Esophagus squamous epithelium (tissue), 5 donors: ENCODE measurements around the gene CTNNA3. TPM values are rescaled to one million over a fixed set of nuclear protein-coding genes. Genes with fewer than 3 reads are reported as not detected.

Experiments used
- DNase-seq: peaks from one replicate; lab custom pipeline; 2025; lab: John Stamatoyannopoulos, UW
- H3K27ac ChIP-seq, 4 donors: fragments of 200-600 bp; sonication (generic); one replicate each; pipeline ENCODE4 v1.5.1; 2016 to 2019; ENCODE audit warnings: mild to moderate bottlenecking in 1 of 4
- H3K27me3 ChIP-seq, 4 donors: fragments of 200-600 bp; sonication (generic); 1 replicate in 3 of 4; 2 replicates in 1 of 4; pipeline versions ENCODE4 v1.5.1 to v1.6.0; 2017 to 2021; ENCODE audit warnings: antibody characterized with exemption in 1 of 4
- H3K36me3 ChIP-seq, 3 donors: fragments of 200-600 bp; sonication (generic); one replicate each; pipeline ENCODE4 v1.5.1; 2016 to 2019
- H3K4me1 ChIP-seq, 3 donors: fragments of 200-600 bp; sonication (generic); one replicate each; pipeline ENCODE4 v1.5.1; 2017 to 2019
- H3K4me3 ChIP-seq, 4 donors: fragments of 200-600 bp; sonication (generic); 1 replicate in 3 of 4; 2 replicates in 1 of 4; pipeline ENCODE4 v1.5.1; 2016 to 2019; ENCODE audit warnings: mild to moderate bottlenecking in 2 of 4, moderate library complexity in 1 of 4
- H3K9me3 ChIP-seq, 3 donors: fragments of 200-600 bp; sonication (generic); one replicate each; pipeline ENCODE4 v1.5.1; 2016 to 2019
- CTCF ChIP-seq, 6 experiments: fragments of 450-650 bp in 4 of 6; fragments of 200-600 bp in 2 of 6; sonication (generic) in 2 of 6; IDR thresholded peaks; one replicate each; pipeline ENCODE4 v1.5.1; 2016 to 2019; ENCODE audit warnings: antibody characterized with exemption in 6 of 6, mild to moderate bottlenecking in 4 of 6, moderate library complexity in 4 of 6
- POLR2A ChIP-seq, 4 donors: fragments of 450-650 bp; IDR thresholded peaks; one replicate each; pipeline ENCODE4 v1.6.1; 2017; ENCODE audit warnings: antibody characterized with exemption in 4 of 4, mild to moderate bottlenecking in 4 of 4, moderate library complexity in 3 of 4
- WGBS, 2 donors: methylation state at CpG; one replicate each; pipeline ENCODE4 v1.1.5; 2018; 5-methylcytosine and 5-hydroxymethylcytosine counted together
- intact Hi-C: fragments of 100-400 bp; cut with DNase I; formaldehyde crosslinking; loops from one replicate; pipeline ENCODE4 v1.15.0; 2022
- total RNA-seq, 4 donors: library from RNA; depleted of rRNA; stranded (reverse); fragments of >200 nt; gene quantifications; one replicate each; pipeline ENCODE4 v1.1.0, GENCODE V29; 2016
- donor health status: DM: yes; HTN: yes; CAD: no.

The CTNNA3 gene
- total RNA-seq, 4 donors from 2014 or later = 0.29 to 1.9 (median 0.61) TPM; not detected in 1

- no peaks in the 10 kb centered on the region for H3K4me1 ChIP-seq
- no peak for TF ChIP-seq POLR2A (IDR thresholded peaks at IDR 0.05)
- TF ChIP-seq CTCF (IDR thresholded peaks at IDR 0.05) = no peak
- no peaks in the 10 kb centered on the region for H3K36me3 ChIP-seq
- no peak overlapping the region for H3K4me3 ChIP-seq
- no peak overlapping the region for H3K27ac ChIP-seq
- H3K9me3 ChIP-seq = no peaks in the 10 kb centered on the region
- intact Hi-C loops = no loop called here
- WGBS, 2 donors = 59 to 69% methylated on average over 1 to 2 of the region's 2 CpGs
- no peaks in the 10 kb centered on the region for H3K27me3 ChIP-seq
- no peak for DNase-seq
Observed at GRCh38 chr10:67296926-67297325, 399.1 kb downstream of the CTNNA3 start.

GRCh38 chr10:67288688-67289410 lies 407.1 kb downstream of the CTNNA3 start:
- Histone ChIP-seq H3K27ac (no peak overlapping the region), H3K4me3 (no peak overlapping the region), H3K9me3 (no peaks in the 10 kb centered on the region), H3K36me3 (no peaks in the 10 kb centered on the region), H3K4me1 (no peaks in the 10 kb centered on the region), H3K27me3 (no peaks in the 10 kb centered on the region)
- 80 to 82% methylated on average over 3 of the region's 3 CpGs for WGBS, 2 donors
- intact Hi-C loops = no loop called here
- TF ChIP-seq POLR2A (IDR thresholded peaks at IDR 0.05) (no peak), CTCF (IDR thresholded peaks at IDR 0.05) (no peak)
- no peak for DNase-seq

GRCh38 chr10:67284589-67284988 lies 411.4 kb downstream of the CTNNA3 start:
- no peak for DNase-seq
- Histone ChIP-seq H3K27me3 (no peaks in the 10 kb centered on the region), H3K9me3 (no peaks in the 10 kb centered on the region), H3K4me3 (no peak overlapping the region), H3K27ac (no peak overlapping the region), H3K36me3 (no peaks in the 10 kb centered on the region), H3K4me1 (no peaks in the 10 kb centered on the region)
- intact Hi-C loops = no loop called here
- WGBS, 2 donors = 32 to 38% methylated on average over 1 of the region's 1 CpG
- TF ChIP-seq CTCF (IDR thresholded peaks at IDR 0.05) (no peak), POLR2A (IDR thresholded peaks at IDR 0.05) (no peak)

- Histone ChIP-seq H3K4me3 (no peak overlapping the region), H3K9me3 (no peaks in the 10 kb centered on the region), H3K4me1 (no peaks in the 10 kb centered on the region), H3K27ac (no peak overlapping the region), H3K36me3 (no peaks in the 10 kb centered on the region), H3K27me3 (no peaks in the 10 kb centered on the region)
- no peak for DNase-seq
- intact Hi-C loops = no loop called here
- TF ChIP-seq CTCF (IDR thresholded peaks at IDR 0.05) (no peak), POLR2A (IDR thresholded peaks at IDR 0.05) (no peak)
Observed at GRCh38 chr10:67282871-67283270, 413.1 kb downstream of the CTNNA3 start.

- DNase-seq = no peak
- no peak overlapping the region for H3K4me3 ChIP-seq
- H3K9me3 ChIP-seq = no peaks in the 10 kb centered on the region
- H3K36me3 ChIP-seq = no peaks in the 10 kb centered on the region
- intact Hi-C loops = no loop called here
- no peak overlapping the region for H3K27ac ChIP-seq
- no peaks in the 10 kb centered on the region for H3K4me1 ChIP-seq
- 80 to 82% methylated on average over 4 of the region's 4 CpGs for WGBS, 2 donors
- H3K27me3 ChIP-seq = no peaks in the 10 kb centered on the region
- TF ChIP-seq POLR2A (IDR thresholded peaks at IDR 0.05) (no peak), CTCF (IDR thresholded peaks at IDR 0.05) (no peak)
Observed at GRCh38 chr10:67280405-67280804, 415.6 kb downstream of the CTNNA3 start.
